Hematopoietic multipotent progenitor cell treated with erythropoietin and hydrocortisone succinate and interleukin-3 and kit ligand, for 17 days (in vitro differentiated cells): ENCODE measurements around the gene CLCN7.
A peak's percentile ranks its signal among the peaks of the same experiment; 100 is the strongest.
"Not testable (repeated sequence)": the region's sequence is repeated elsewhere in the genome, so short reads cannot be mapped to it uniquely, and the experiment has no call there.

Source experiments
- DNase-seq: peaks from one replicate; pipeline ENCODE4 v3.0.0-alpha.2; 2015; ENCODE audit warnings: low spot score

Gene CLCN7

GRCh38 chr16:1487395-1488053 lies 12.7 kb upstream of the CLCN7 start:
- no peak for DNase-seq

- DNase-seq, result no peak
Observed at GRCh38 chr16:1486551-1487390, 11.9 kb upstream of the CLCN7 start.

DNA sequence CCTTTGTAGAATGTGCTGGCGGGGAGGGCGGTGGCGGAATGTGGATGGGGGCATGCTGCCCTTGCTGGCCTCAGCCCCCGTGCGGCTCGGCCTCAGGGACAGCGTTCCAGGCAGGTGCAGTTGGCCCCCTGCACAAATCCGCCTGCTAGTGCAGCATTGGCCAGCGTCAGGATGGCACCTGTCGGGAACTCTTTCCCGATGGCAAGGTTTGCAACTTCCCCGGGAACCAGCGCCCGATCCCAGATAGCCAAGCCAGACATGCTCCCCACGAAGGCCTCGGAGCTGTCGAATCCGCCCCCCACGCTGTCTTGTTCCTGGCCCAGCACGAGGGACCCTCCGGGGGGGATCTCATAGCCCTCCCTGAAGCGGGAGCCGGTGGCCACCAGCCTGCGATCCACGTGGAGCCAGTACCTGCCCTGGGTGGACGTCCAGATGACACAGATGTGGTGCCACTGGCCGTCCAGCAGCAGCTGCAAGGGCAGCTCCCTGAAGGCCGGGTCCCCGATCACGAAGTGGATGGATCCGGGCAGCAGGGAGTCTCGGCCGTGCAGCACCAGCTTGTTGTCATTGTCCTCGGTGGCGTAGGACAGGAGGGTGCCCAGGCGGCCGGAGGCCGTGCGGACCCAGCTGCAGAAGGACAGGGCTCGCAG lies 11.1 kb upstream of the CLCN7 start:
- no peak for DNase-seq

- DNase-seq, result no peak
Observed at GRCh38 chr16:1481906-1482835, 7.3 kb upstream of the CLCN7 start.

- DNase-seq, result not testable (repeated sequence)
Observed at GRCh38 chr16:1478937-1479336, 4.1 kb upstream of the CLCN7 start.

DNA sequence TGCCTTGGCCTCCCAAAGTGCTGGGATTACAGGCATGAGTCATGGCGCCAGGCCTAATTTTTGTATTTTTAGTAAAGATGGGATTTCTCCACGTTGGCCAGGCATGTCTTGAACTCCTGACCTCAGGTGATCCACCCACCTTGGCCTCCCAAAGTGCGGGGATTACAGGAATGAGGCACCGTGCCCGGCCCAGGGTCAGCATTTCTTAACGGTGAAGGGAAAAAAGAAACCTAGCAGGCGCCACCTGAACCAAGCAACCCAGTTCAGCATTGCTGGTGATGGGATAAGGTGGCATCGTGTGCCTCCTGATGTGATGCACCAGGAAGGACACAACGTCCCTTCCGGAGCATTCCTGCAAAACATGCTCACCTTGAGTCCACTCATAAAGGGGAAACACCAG lies 2.2 kb upstream of the CLCN7 start:
- no peak for DNase-seq

DNA sequence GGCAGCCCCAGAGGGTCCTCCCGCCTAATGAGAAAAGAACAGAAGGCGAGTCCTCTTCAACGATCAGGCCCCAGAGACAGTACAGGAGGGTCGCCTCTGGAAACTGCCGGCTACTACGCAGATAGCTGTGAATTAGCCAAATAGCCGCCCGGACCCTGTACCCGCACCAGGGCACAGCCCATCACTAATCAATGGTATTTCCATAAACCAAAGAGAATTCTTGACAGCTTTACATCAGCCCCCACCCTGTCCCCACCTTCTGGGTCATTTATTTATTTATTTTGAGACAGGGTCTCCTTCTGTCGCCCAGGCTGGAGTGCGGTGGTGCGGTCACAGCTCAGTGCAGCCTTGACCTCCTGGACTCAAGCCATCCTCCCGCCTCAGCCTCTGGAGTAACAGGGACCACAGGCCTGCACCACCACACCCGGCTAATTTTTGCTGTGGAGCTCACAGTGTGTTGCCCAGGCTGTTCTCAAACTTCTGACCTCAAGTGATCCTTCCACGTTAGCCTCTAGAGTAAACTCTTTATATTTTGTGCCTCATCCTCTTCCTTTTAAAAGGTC lies 805 bp upstream of the CLCN7 start:
- no peak for DNase-seq

GRCh38 chr16:1474082-1474795 lies 589 bp downstream of the CLCN7 start:
- DNase-seq, result peak; percentile 42

- peak; percentile 7 for DNase-seq
Observed at GRCh38 chr16:1472974-1473373, 1.9 kb downstream of the CLCN7 start.

- DNase-seq, result no peak
Observed at GRCh38 chr16:1471569-1472194, 3.1 kb downstream of the CLCN7 start.

DNA sequence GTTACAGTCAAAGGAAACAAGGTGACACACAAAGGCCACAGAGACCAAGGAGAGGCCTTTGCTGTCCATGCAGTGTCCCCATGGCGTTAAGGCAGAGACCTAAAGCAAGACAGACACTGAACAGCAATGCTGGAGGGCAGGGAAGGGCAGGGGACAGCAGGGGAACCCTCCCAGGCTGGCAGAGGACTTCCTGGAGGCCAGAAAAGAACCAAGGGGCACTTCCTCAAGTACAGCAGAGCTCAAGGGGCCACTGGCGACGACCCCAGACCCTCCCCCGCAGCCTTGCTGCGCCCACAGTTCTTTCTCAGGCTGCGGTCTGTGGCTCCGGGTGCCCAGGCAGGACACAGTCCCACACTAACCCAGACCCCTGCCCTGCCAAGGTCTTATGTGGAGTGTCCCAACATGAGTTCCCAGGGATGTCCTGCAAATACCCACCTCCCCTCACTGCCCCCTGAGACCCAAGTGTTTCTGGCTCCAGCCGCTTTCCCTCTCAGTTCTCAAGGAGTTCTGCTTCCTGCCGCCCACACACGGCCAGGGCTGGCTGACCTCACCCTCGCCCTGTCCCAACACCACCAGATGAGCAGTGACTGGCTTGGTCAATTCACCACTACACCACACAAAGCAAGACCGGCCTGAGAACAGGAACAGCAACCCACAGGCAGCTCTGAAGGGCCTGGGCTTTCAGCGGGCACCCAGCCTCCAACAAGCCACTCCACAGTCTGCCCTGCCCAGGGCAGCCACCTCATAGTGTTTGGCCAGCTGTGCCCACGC lies 4.2 kb downstream of the CLCN7 start:
- DNase-seq, result no peak

DNA sequence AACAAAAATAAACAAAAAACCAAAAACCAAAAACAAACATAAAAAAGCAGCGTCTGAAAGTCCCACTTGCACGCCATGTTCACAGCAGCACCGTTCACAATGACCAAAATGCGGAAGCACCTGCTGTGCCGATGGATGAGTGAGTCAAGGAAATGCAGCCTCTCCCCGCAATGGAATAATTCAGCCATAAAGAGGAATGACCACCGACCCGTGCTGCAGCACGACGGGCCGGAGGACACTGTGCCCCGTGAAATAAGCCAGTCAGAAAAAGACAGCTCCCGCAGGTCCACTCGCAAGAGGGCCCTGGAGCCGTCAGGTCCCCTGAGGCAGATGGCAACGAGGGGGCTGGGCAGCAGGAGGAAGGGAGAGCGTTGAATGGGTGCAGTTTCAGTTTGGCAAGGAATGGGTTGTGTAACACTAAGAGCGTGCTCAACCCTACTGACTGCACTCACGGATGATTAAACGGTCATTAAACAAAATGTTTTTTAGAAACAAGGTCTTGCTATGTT lies 5.1 kb downstream of the CLCN7 start:
- no peak for DNase-seq

DNA sequence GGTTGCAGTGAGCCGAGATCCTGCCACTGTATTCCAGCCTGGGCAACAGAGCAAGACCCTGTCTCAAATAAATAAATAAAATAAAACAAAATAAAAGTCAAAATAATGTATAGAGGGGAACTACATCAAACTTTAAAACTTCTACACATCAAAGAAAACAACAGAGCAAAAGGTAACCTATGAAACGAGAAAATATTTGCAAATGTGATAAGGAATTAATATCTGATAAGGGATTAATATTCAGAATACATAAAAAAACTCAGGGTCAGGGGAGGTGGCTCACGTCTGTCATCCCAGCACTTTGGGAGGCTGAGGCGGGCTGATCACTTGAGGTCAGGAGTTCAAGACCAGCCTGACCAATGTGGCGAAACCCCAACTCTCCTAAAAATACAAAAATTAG lies 5.7 kb downstream of the CLCN7 start:
- not testable (repeated sequence) for DNase-seq

DNA sequence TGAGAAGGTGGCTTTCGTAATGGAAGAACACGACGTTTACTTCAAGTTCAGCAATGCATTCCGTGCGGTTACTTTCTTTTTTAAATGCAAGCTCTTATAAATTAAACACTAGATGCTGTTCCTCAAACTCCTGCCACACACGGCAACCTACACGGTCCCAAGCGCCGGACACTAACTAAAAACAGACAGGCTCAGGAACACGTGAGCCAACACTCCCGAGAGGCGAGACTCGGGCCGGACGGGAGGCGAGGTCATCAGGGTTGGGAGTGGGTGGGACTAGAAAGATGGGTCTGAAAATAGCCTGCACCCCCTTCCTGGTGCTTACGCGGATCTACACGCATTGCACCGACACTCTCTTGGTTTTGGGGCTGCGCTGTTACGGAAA lies 6.4 kb downstream of the CLCN7 start:
- no peak for DNase-seq

- no peak for DNase-seq
Observed at GRCh38 chr16:1466968-1467521, 7.8 kb downstream of the CLCN7 start.

GRCh38 chr16:1466054-1466453 lies 8.8 kb downstream of the CLCN7 start:
- no peak for DNase-seq

DNA sequence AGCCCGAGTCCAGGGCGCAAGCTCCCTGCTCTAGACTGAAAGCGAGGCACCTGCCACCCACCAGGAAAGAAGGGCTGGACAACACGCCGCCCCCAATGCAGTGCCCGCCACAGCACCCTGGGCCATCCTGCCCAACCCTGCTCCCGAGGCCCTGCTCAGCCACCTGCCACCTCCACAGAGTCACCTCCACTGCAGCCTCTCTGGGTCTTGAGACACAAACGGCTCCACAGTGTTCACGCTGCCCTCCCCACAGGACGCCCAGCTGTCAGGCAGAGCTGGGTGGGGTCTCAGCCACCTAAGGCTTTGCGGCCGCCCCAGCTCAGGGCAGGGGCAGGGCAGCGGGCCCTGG lies 9.3 kb downstream of the CLCN7 start:
- DNase-seq, result no peak

- DNase-seq, result no peak
Observed at GRCh38 chr16:1464894-1465566, 9.8 kb downstream of the CLCN7 start.
